Activated CD4-positive, alpha-beta T cell treated with anti-CD3 and anti-CD28 coated beads for 4 hours (primary cell): Measurements from ENCODE around the gene JSRP1.

ENCODE experiments used
- DNase-seq, 2 donors: peaks; one replicate each; pipeline ENCODE4 v3.0.0-alpha.2; 2020

Gene JSRP1

DNA sequence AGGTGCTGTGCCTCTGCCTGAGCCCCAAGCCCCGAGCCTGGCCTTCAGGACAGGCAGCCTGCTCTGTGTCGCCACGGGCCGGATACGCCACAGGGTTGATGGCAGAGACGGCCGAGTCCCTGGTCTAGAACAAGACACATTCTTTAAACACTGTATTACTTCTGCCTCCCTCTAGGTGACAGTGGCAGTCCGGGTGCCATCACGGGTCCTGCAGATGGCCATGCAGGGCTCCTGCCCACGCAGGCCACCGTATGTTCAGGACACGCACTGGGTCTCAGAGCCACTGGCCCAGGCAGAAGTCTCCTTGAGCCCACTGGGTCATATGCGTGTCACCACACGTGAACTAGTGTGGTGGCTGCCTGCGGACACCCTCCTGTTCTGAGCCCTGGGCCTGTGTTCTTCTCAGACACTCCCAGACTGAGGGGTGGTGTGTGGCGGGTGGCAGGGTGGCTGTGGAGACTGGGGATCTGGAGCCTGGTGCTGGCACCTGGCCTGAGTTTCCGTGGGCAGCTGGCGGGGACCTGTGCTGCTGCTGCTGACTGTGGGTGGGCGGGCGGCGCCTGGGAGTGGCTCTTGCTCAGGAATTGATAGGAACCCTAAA lies 24.5 kb downstream of the JSRP1 start:
- DNase-seq, result no peak

DNA sequence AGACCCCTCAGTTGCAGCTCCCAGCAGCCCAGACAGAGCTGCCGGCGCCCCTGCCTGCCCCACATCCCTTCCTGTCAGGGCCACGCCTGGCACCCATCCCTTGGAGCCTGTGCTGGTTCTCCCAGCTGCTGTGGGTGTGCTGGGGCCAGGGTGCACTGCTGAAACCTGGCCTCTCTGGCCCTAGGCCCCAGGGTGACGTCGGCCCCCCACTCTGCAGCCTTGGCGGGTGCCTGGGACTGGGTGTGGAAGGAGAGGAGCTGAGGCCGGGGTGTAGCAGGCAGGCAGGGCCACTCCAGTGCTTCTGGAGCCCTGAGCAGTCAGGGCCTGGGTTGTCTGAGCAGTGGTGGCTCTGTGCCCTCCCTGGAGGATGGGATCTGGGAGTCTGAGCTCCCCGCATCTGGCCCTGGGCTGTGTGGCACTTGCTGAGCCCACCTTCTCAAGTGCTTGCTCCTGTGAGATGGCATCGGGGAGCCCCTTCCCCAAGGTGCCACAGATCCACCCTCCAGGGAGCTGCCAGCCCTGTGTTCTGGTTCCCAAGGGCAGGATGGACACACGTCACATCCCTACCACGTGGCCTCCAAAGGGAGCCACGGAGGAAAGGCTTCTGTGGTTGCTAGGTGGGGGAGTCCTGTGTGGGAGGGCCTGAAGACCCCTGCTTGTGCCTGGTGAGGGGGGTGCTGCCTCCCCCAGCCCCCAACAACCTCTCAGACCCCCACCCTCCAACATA lies 25.2 kb downstream of the JSRP1 start:
- no peak for DNase-seq

DNA sequence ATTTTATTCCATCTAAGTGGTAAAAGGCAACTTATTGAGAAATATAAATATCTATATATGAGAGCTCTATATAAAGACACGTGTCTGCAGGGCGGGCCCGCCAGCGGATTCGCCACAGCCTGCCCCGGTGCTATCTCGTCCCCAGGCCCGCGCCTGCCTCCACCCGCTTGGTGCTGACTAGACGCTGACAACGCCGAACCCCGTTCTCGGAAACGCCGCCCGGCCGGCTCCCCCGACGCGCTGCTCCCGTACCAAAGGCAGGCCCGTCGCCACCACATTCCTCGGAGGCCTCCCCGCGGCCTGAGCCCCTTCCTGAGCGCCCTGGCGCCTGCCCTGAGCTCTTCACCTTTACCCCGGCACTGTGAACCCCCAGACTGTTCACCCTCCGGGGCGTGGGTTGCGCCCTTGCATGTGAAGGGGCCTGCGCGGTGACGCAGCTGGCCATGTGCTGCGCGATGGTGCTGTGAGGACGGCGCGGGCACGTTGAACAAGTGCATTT lies 26.1 kb downstream of the JSRP1 start:
- DNase-seq, result no peak

DNA sequence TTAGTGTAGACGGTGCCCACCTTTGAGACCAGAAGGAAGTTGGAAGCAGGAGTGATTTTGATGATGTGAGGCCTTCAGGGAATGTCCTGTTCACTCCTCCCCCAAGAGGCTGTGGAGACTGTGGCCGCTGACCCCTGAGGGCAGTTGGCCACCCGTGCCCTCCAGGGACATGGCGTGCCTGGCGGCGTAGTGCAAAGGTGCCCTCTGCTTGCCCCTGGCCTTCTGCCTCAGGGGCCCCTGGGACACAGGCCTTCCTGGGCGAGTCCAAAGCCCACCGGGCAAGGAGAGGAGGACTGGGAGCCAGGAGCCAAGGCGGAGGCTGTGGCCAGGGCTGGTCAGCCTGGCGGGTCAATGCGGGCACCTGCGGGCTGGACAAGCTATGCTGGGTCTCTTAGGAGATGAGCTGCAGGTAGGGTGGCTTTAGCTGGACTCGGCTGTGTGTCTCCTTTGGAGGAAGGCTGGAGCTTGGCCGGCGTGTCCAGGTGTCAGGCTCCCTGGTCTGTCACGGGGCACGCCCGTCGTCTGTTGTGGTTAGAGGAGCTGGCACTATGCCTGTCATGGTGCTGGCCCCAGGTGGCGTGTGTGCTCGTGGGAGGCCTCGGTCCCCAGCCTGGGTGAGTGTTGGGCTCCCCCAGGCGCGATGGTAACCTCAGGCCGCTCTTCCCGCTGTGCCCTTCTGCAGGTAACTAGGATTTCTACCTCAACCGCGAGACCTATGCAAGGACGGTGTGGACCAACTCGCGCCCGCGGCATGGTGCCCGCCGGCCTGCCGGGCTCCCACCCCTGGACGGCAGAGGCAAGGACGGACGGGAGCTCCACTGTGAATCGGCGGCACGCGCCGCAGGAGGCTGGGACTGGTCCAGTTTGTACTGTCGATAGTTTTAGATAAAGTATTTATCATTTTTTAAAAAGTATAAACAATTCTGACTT lies 26.8 kb downstream of the JSRP1 start:
- no peak for DNase-seq

DNA sequence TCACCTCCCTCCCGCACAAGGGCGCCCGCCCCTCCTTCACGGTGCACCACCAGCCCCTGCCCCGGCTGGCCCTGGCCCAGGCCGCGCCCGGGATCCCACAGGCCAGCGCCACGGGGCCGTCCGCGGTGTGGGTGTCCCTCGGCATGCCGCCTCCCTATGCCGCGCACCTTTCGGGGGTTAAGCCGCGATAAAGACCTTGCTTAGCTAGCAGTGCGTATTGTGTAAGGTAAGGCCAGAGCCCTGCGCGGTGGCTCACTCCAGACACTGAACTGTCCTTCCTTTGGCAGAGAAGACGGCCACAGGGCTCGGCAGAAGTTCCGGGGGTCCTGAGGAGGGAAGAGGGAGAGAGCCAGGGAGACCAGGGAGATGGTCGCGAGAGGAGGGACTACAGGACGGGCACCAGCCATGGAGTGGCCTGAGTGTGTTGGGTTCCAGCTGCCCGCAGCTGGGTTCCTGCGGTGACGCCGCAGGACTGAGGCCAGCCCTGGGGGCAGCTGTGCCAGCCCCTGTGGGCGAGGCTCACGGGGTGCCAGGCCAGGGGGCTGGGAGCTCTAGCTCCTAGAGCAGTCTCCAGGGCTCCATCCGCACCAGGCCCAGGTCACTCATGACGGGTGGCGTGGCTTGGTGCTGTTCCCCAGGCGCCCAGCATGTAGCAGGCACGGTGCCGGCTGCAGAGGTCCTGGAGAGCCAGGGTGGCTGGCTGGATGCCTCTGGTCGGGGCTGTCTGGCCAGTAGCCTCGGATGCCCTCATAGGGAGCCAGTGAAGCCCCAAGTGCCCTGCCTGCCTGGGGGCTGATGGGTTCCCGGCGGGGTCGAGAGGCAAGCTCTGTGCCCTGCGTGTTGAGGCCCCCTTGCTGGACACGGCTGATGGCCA lies 27.8 kb downstream of the JSRP1 start:
- DNase-seq, result no peak

DNA sequence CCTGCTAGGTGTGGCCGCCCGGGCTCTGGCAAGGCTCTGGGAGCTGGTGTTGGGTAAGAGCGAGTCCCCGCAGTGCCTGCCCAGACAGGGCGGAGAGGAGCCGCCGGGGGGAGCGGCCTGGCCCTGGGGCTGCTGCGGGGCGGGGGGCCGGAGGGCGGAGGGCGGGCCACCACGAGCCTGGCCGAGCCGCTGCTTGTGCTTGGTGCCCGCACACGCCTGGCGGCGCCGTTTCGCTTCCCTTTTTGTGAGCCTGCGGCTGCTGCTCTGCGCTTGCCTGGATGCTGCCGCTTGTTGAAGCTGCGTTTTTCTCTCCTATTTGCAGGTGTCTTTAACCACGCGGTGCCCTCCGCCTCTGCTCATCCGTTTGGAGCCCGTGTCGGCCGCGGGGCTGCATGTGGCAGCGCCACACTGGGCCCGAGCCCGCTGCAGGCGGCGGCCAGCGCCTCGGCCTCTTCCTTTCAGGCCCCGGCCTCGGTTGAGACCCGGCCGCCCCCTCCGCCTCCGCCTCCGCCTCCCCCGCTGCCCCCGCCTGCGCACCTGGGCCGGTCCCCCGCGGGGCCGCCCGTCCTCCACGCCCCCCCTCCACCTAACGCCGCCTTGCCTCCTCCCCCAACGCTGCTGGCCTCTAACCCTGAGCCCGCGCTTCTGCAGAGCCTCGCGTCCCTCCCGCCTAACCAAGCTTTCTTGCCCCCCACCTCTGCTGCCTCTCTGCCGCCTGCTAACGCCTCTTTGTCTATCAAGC lies 28.6 kb downstream of the JSRP1 start:
- no peak for DNase-seq

DNA sequence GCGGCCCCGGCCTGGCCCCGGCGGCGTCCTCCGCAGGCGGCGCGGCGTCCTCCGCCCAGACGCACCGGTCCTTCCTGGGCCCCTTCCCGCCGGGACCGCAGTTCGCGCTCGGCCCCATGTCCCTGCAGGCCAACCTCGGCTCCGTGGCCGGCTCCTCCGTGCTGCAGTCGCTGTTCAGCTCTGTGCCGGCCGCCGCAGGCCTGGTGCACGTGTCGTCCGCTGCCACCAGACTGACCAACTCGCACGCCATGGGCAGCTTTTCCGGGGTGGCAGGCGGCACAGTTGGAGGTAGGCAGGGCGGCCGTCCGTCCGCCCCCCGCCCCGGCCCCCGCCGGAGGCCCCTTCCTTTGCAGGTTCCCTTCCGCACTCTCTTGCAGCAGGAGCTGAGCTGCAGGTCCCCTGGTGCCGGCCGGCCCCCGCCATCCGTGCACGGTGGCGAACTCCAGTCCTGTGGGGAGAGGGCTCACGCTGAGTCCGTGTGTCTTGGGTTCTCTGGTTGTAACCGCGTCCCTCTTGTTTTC lies 29.3 kb downstream of the JSRP1 start:
- no peak for DNase-seq

DNA sequence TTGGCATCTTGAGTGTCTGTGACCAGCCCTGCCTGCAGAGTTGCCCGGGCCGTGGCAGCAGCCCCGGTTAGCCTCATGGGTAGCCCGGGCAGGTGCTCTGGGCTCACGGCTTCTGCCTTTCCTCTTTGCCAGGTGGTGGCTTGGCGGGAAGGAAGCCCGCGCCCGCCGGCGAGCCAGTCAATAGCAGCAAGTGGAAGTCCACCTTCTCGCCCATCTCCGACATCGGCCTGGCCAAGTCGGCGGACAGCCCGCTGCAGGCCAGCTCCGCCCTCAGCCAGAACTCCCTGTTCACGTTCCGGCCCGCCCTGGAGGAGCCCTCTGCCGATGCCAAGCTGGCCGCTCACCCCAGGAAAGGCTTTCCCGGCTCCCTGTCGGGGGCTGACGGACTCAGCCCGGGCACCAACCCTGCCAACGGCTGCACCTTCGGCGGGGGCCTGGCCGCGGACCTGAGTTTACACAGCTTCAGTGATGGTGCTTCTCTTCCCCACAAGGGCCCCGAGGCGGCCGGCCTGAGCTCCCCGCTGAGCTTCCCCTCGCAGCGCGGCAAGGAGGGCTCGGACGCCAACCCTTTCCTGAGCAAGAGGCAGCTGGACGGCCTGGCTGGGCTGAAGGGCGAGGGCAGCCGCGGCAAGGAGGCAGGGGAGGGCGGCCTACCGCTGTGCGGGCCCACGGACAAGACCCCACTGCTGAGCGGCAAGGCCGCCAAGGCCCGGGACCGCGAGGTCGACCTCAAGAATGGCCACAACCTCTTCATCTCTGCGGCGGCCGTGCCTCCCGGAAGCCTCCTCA lies 30.0 kb downstream of the JSRP1 start:
- no peak for DNase-seq

DNA sequence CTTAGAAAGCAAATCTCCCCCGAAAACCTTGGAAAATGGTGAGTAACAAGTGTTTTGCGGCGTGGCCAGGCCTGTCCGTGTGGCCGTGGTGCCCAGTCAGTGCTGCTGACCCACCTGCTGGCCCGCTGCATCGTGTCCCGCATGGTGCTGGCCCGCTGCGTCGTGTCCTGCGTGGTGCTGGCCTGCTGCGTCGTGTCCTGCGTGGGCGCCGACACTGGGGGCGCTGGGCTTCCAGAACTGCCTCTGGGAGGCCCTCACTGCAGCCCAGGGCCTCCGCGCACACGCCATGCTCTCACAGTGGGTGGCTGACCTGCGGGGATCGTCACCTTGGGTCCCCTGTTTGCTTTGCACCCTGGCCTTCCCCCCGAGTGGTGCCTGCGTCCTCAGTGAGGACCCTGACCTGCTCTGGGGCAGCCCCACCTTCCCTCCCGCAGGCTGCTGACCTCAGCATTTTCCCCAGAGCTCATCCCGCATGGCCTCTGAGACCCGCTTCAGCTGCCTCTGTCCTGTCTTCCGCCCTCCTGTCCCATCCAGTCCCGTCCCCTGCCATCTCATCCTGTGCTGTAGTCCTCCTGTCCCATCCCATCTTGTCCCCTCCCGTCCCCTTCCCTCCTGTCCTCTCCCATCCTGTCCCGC lies 30.7 kb downstream of the JSRP1 start:
- DNase-seq, result no peak

DNA sequence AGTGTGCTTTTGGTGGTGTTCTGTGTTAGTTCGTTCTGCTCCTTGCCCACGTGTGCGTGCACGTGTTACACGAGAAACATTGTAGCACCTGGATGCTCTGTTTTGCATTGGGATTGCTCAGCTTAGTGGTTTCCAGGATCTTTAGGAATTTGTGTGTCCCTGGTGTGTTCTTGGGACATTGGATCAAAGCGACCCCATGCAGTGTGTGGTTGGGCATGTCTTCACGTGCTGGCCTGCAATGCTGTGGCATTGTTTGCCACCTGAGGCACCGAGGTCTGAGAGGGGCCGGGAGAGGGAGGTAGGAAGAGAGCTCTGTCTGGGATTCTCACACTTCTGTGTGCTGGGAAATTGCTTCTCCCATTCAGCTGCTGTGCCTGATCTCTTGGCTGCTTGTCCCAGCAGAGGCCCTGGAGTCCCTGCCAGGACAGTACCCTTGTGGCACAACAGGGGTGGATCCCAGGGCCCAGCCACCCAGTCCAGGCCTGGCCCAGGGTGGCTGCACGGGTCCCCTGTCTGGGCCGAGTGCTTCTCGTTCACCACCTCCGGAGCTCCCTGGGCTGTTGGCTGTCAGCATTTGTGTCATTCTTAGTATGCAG lies 31.4 kb downstream of the JSRP1 start:
- no peak for DNase-seq

DNA sequence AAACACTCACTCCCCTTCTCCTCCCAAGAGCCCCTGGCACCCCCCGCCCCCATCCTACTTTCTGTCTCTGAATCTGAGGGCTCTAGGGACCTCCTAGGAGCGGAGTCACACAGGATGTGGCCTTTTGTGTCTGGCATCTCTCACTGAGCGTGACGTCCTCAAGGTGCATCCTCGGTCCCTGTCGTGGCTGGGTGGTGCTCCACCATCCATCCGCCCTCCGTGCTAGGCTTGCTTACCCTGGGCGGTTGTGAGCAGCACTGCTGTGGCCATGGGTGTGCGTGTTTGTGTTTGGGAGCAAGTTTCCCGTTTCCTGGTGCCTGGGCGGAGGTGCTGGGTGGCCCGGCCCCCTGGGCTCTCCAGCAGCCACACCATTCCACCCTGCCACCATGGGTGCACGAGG lies 32.3 kb downstream of the JSRP1 start:
- DNase-seq, result no peak

DNA sequence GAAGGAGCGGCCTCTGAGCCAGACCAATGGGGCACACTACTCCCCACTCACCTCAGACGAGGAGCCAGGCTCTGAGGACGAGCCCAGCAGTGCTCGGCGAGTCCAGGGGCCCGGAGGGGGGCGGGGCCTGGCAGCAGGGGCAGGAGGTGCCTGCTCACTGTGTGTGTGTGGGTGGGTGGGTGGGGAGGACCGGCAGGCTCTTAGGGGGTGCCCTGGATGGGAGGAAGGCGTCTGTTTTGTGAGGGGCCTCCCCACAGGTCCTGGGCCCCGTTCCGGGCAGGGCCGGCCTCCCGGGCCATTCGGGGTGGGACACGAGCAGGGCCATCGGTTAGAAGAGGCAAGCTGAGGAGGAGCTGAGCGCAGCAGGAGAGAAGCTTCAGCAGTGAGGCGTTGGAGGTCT lies 32.8 kb downstream of the JSRP1 start:
- no peak for DNase-seq

DNA sequence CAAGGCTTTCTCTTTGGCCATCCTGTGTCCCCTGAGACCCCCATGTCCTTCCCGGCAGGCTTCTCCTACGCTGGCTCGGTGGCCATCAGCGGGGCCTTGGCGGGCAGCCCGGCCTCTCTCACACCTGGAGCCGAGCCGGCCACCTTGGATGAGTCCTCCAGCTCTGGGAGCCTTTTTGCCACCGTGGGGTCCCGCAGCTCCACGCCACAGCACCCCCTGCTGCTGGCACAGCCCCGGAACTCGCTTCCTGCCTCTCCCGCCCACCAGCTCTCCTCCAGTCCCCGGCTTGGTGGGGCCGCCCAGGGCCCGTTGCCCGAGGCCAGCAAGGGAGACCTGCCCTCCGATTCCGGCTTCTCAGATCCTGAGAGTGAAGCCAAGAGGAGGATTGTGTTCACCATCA lies 34.3 kb downstream of the JSRP1 start:
- DNase-seq, result no peak

DNA sequence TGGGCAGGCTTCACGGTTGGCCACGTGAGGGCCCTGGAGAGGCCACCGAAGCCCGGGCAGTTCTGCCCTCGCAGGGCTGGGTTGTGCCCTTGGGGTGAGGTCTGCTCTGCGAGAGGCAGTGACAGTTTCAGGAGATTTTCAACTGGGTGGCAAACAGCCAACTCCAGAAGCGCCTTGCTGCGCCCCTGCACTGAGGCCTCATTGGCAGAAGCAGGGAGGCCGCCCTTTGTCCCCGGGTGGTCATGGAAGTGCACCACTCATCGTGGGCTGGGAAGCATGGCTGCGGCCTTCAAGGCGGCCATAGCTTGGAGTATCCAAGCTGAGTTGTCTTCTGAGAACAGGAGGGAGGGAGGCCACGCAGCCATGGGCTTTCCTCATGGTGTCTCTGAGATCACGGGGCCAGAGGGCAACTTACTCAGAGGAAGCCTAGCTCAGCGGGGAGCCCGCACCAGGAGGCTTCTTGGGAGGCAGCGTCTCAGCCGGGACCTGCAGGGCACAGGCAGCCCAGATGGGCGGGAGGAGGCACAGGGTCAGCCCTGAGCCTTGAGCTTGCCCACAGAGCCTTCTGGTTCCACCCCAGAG lies 34.9 kb downstream of the JSRP1 start:
- DNase-seq, result no peak

DNA sequence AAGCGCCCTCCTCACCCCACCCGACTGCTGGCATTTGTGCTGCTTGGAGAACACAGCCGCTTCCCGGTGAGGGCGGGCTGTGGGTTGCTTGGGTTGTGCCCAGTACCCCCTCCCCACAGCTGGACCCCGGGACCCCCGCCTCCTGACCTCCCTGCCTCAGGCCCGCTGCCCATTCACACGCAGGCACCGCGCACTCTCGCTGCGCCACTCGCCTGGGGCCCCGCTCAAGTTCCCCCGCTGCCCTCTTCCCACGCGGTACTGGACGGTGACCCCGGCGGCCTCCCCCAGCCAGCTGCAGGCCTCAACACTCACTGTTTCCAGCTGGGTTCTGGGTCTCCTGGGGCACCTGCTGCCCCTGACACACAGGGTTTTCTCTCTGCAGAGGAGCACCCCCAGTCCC lies 36.5 kb downstream of the JSRP1 start:
- DNase-seq, result no peak

DNA sequence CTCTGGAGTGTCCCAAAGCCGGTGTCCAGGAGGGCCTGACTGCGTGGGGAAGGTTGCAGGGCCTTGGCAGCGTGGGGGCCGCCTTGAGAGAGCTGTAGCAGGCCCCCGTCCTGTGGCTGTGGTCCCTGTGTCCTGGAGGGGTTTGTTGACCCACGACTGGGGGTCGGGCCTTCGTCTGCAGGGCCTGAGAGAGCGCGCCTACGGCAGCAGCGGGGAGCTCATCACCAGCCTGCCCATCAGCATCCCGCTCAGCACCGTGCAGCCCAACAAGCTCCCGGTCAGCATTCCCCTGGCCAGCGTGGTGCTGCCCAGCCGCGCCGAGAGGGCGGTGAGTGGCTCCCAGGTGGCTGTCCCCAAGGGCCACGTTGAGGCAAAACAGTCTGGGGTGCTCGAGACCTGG lies 38.6 kb downstream of the JSRP1 start:
- no peak for DNase-seq

DNA sequence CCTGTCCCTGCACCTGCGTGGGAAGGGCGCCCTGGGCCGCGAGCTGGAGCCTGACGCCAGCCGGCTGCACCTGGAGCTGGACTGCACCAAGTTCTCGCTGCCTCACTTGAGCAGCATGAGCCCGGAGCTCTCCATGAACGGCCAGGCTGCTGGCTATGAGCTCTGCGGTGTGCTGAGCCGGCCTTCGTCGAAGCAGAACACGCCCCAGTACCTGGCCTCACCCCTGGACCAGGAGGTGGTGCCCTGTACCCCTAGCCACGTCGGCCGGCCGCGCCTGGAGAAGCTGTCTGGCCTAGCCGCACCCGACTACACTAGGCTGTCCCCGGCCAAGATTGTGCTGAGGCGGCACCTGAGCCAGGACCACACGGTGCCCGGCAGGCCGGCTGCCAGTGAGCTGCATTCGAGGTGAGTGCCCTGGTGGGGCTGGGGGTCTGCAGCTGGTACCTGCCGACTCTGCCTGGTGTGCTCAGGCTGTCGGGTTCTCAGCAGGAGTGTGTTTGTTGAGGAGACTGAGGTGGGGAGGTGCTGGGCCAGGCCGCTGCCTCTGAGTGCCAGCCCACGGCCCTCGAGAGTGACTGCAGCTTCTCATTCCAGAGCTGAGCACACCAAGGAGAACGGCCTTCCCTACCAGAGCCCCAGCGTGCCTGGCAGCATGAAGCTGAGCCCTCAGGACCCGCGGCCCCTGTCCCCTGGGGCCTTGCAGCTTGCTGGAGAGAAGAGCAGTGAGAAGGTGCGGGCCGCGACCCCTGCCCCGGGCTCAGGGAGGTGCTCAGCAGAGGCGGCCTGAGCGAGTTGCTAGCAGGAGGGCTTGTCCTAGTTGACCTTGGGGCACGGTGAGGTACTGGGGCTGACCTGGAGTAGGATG lies 39.6 kb downstream of the JSRP1 start:
- DNase-seq, result no peak

DNA sequence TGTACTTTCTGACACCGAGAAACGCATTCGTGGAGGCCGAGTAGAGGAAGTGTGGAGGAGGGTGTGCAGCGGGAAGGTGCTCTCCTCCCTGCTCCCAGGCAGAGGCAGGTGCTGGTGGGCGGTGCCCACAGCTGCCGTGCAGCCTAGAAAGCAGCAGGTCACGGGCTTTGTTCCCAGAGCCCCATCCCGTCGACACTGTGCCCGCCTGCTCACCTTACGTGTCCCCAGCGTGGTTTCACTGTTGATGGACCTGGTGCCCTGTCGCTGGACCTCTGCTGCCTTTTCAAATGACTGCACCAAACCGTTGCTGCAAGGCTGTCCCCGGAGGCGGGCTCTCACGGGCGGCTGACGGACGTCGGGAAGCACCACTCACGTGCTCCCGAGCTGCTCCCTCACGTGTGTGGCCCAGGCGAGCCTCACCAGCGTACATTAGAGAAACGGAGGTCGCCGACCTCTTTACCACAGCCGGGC lies 40.9 kb downstream of the JSRP1 start:
- peak in 1 of 2 donors; percentile 23 for DNase-seq
